GM19023 (cell line): ENCODE results near the gene ANKRD65.

Source experiments
- ATAC-seq: cut with Tn5 transposase; IDR thresholded peaks from one replicate; pipeline ENCODE4 v1.9.1; 2021; ENCODE audit warnings: mild to moderate bottlenecking, moderate library complexity; ENCODE audit not compliant: unreplicated experiment

ANKRD65 gene

DNA sequence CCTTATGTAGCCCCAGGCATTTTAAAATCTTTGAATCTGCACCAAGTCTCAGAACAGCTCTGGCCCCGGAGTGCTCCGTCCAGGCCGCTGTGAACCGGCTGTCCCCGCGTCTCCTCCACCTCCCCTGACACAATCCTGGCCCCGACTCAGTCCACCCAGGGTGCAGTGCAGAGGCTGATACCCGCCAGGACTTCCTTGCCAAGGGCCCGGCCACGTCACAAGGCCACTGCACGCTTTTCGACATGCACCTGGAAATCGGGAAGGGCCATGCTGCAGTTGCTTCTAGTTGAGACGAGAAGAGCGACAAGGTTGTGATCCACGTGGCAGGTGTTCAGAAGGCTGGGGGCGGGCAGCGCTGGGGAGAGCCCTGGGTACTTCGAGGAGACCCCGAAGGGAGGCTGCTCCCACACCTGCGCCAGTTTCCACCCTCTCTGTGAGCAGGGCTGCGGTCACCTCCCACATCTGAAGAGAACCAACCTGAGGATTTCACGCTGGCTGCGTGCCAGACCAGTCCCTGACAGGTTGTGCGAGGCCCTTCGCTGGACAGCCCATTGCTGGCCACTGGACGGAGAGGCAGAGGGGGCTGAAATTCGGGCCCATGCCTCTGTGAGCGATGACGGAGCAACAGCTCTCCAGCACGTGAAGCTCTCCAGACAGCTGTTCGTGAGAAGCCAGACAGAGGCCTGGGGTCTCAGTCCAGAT, 21.1 kb upstream of the ANKRD65 start:
- no peak for ATAC-seq

GRCh38 chr1:1441002-1441888, 20.2 kb upstream of the ANKRD65 start:
- ATAC-seq, result no peak

GRCh38 chr1:1440262-1441001, 19.4 kb upstream of the ANKRD65 start:
- ATAC-seq, result no peak

GRCh38 chr1:1439546-1440261, 18.6 kb upstream of the ANKRD65 start:
- no peak for ATAC-seq

DNA sequence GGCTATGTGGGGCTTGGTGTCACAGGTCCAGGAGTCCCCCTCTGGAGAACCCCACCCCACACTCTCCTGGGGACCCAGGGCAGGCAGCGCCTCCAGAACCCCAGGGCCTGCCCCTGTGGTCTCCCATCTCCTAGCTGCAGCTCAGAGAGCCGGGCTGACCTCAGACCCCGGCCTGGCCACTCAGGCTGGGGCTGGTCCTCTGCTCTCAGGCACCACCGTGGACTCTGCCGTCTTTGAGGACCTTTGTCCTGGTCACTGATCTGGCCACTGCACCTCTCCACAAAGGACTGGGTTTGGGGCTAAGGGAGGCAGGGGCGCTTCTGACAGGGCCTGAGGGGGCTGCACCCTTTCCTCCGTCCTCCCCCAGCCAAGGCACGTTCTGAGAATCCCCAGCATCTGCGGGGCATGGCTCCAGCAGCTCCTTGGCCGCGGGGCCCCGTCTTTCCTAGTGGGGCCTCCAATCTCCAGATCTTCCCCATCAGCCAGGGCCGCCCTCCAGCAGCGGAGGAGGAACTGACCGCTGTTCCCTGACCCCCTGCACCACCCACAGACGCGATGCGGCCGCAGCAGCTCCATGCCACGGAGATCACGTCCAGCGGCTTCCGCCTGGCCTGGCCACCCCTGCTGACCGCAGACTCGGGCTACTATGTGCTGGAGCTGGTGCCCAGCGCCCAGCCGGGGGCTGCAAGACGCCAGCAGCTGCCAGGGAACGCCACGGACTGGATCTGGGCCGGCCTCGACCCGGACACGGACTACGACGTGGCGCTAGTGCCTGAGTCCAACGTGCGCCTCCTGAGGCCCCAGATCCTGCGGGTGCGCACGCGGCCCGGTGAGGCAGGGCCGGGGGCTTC, 17.7 kb upstream of the ANKRD65 start:
- no peak for ATAC-seq

DNA sequence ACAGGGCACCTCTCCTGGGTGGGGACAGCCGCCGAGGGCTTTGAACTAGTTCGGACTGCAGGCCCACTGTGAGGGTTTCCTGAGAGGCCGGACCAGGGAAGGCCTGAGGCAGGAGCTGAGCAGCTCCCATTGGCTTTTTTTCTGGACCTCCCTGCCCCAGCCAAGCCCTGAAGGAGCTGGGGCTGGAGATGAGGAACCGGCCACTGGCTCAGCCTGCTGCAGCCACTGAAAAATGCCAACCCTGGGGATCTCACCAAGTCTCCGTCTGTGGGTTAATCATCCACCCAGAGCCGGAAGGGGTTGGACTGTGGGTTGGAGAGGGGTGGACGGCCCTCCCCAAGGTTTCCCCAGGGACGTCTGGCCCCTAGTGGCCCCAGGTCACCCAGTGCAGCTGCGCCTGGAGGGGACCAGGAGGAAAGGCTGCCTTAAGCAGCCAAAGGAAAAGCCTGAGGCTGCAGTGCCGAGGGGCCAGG, 16.9 kb upstream of the ANKRD65 start:
- ATAC-seq, result no peak

DNA sequence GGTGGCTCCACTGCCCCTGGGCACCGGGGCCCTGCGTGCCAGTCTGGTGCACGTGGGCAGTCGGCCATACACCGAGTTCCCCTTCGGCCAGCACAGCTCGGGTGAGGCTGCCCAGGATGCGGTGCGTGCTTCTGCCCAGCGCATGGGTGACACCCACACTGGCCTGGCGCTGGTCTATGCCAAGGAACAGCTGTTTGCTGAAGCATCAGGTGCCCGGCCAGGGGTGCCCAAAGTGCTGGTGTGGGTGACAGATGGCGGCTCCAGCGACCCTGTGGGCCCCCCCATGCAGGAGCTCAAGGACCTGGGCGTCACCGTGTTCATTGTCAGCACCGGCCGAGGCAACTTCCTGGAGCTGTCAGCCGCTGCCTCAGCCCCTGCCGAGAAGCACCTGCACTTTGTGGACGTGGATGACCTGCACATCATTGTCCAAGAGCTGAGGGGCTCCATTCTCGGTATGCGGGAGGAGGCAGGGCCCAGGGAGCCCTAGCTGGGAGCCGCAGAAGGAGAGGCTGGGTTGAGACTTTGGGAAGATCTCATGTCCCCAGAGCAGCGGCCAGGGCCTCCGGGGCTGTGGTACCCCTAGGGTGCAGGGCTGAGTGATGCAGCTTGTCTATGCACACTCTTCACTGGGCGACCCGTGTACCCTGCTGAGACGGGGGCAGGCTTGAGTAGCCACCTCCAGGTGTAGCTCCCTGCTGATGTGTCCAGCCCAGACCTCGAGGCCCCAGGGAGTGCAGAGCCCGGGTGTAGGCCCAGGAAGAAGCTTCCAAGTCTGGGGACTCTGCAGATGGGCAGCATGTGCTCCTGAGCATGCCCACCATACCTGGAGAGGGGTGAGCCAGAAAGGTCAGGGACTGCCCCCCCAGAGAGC, 16.2 kb upstream of the ANKRD65 start:
- no peak for ATAC-seq

GRCh38 chr1:1436630-1437032, 15.6 kb upstream of the ANKRD65 start:
- no peak for ATAC-seq

- ATAC-seq, result no peak
Observed at GRCh38 chr1:1435911-1436629, 15.0 kb upstream of the ANKRD65 start.

DNA sequence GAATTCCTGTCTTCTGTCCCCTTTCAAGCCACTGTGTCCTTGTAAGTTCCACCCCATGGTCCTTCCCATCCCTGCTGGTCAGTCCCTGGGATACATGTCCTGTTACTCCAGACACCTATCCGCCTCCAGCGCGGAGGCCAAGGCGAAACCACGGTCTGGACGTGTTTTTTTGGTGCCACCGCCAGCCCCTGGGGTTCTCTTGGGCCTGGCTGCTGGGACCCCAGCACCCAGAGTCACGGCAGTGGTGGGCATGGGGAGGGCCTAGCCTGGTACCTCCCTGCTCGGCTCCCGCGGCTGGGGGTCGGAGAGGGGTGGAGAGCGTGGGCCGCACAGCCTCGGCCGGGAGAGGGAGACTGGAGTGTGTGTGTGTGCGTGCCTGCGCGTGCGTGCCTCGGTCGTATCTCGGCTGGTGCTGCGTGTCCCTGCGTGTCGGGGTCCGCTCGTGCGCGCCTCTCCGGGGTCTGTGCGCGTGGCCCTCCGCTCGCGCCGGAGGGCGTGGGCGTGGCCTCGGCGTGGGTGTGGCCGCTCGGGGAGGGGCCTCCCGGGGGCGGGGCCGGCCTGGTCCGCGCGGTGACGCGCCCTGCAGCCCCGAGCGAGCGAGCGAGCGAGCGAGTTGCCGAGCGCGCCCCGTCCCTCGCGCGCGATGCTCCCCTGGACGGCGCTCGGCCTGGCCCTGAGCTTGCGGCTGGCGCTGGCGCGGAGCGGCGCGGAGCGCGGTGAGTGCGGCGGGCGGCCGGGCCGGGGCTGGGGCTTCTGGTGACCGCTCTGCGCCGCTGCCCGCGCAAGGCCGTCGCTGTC, 14.2 kb upstream of the ANKRD65 start, which contains the start of gene VWA1:
Gene VWA1 (plus strand): TSS at position 585 of the 798 bp plus-strand sequence. CDS start 59 bp downstream, at position 644.
- no peak for ATAC-seq

- ATAC-seq, result no peak
Observed at GRCh38 chr1:1434824-1435105, 13.7 kb upstream of the ANKRD65 start.

GRCh38 chr1:1434131-1434823, 13.2 kb upstream of the ANKRD65 start:
- no peak for ATAC-seq

GRCh38 chr1:1433804-1434130, 12.7 kb upstream of the ANKRD65 start:
- no peak for ATAC-seq

GRCh38 chr1:1432951-1433803, 12.1 kb upstream of the ANKRD65 start:
- ATAC-seq, result no peak

GRCh38 chr1:1432274-1432950, 11.3 kb upstream of the ANKRD65 start:
- ATAC-seq, result no peak

DNA sequence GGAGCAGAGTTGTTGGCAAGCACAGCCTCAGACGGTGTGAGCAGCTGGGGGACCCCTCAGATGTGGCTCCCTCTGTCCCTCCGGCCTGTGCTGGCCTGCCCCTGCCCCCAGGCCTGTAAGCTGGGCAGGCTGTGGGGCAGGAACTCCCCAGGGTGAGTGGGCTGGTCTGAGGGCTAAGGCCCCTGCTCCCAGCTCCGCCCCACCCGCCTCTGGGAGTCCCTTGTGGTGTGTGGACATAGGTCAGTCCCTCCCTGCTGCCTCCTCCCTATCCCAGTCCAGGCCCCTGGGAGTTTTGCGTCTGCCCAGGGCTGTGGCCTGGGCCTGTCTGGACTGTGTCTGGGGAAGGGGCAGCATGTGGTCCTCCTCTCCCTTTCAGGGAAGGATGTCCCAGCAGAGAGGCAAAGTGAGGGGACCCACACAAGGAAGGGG, 10.8 kb upstream of the ANKRD65 start:
- ATAC-seq, result no peak
